Measurements from ENCODE around the gene NEK9.

NEK9 gene

GRCh38 chr14:75168586-75169335 is 41.9 kb upstream of the NEK9 start:
- Mint-ChIP-seq H3K4me1 (peaks cover 36% of the 10 kb centered on the region), H3K4me3 (no peak overlapping the region), H3K27ac (no peak overlapping the region), H3K36me3 (ENCODE audit: low read depth) (peaks cover 4% of the 10 kb centered on the region), H3K27me3 (ENCODE audit: low read depth) (no peaks in the 10 kb centered on the region), H3K9me3 (no peaks in the 10 kb centered on the region)
- no peak for TF ChIP-seq CTCF (IDR thresholded peaks at IDR 0.05; ENCODE audit: unreplicated experiment in 3 of 3)

GRCh38 chr14:75167325-75167724 is 40.5 kb upstream of the NEK9 start:
- Mint-ChIP-seq H3K27me3 (ENCODE audit: low read depth) (no peaks in the 10 kb centered on the region), H3K27ac (peak overlapping the region in 2 of 3 experiments; percentile 26 to 50), H3K9me3 (no peaks in the 10 kb centered on the region), H3K4me1 (peaks cover 31% of the 10 kb centered on the region), H3K36me3 (ENCODE audit: low read depth) (peaks cover 4% of the 10 kb centered on the region), H3K4me3 (no peak overlapping the region)
- no peak for TF ChIP-seq CTCF (IDR thresholded peaks at IDR 0.05; ENCODE audit: unreplicated experiment in 3 of 3)

DNA sequence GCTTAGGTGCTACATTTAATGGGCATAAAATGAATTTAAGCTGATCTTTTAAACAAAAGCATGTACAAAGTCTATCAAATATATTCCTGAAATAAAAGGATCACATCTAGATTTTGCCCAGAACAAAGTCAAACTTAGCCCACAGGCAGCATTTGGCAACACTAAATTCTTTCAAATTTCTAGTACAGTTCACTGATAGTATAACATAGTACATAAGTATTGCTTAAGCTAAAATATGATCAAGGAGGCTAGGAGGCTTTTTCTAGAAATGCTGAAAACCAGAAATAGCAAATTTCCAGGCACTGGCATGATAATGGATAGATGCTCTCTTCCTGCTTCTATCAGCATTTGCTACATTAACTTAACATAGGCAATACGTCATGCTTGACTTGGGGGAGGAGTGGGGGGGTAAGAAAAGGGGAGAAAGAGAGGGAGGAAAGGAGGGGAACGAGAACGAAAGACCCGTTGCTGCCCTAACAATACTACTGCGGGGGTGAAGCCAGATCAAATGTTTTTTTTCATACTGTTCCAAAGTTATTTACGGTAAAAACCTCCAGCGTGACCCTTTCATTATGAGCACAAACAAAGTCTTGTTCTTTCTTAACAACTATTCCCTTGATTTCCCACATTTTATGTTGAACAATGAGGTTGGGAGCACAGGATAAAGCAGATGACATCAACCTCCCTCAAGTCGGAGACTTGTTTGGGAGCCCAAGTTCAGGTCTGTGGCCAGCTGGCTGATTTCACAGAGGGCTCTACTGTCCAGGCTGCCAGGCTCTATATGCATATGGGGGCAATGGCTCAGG is 38.9 kb upstream of the NEK9 start:
- Mint-ChIP-seq H3K36me3 (ENCODE audit: low read depth) (peaks cover under 1% of the 10 kb centered on the region), H3K27ac (peak overlapping the region; percentile 41 to 77 (median 75)), H3K4me3 (no peak overlapping the region), H3K27me3 (ENCODE audit: low read depth) (no peaks in the 10 kb centered on the region), H3K4me1 (peaks cover 31% of the 10 kb centered on the region), H3K9me3 (no peaks in the 10 kb centered on the region)
- no peak for TF ChIP-seq CTCF (IDR thresholded peaks at IDR 0.05; ENCODE audit: unreplicated experiment in 3 of 3)

DNA sequence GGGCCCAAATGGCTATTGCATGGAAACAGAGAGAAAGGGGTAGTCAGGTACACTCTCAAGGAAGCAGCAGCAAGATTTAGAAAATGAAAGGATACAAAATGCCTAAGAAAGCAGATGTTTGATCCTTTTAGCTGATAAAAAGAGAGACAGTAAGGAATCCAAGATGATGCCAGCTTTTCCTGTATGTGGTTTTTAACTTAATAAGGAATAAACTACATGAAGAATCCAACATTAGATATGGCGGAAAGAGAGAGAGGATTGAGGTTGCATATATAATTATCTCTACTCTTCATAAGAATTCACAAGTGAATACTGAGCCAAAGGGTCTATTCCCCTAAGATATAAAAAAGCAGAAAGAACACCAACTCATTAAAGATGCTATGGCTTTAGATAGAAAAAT is 38.0 kb upstream of the NEK9 start:
- H3K27ac Mint-ChIP-seq: peak overlapping the region in 1 of 3 experiments; percentile 6
- TF ChIP-seq CTCF (IDR thresholded peaks at IDR 0.05; ENCODE audit: unreplicated experiment in 3 of 3): no peak
- H3K27me3 Mint-ChIP-seq (ENCODE audit: low read depth): no peaks in the 10 kb centered on the region
- H3K4me1 Mint-ChIP-seq: peaks cover 31% of the 10 kb centered on the region
- no peaks in the 10 kb centered on the region for H3K9me3 Mint-ChIP-seq
- no peak overlapping the region for H3K4me3 Mint-ChIP-seq
- no peaks in the 10 kb centered on the region for H3K36me3 Mint-ChIP-seq (ENCODE audit: low read depth)

- Mint-ChIP-seq H3K4me3 (no peak overlapping the region), H3K9me3 (no peaks in the 10 kb centered on the region), H3K27me3 (ENCODE audit: low read depth) (no peaks in the 10 kb centered on the region), H3K27ac (no peak overlapping the region), H3K4me1 (peaks cover 31% of the 10 kb centered on the region), H3K36me3 (ENCODE audit: low read depth) (no peaks in the 10 kb centered on the region)
- TF ChIP-seq CTCF (IDR thresholded peaks at IDR 0.05; ENCODE audit: unreplicated experiment in 3 of 3): no peak
Observed at GRCh38 chr14:75163677-75164076, 36.8 kb upstream of the NEK9 start.
